Heart left ventricle (tissue), 13 donors: Measurements from ENCODE around the gene SRSF10.

Experiments
- POLR2A ChIP-seq, 2 donors: fragments of 450-650 bp; IDR thresholded peaks; one replicate each; pipeline ENCODE4 v1.6.1; 2017; ENCODE audit warnings: antibody characterized with exemption in 2 of 2, mild to moderate bottlenecking in 2 of 2, moderate library complexity in 2 of 2
- TF ChIP-seq, protein P1 (sequence below), 12 donors: fragments of 200-600 bp; sonication (generic) in 4 of 12; IDR thresholded peaks; one replicate each; pipeline versions ENCODE4 v1.5.0 to v1.8.0; 2018 to 2022; ENCODE audit warnings: antibody characterized with exemption in 12 of 12, mild to moderate bottlenecking in 5 of 12
- donor health status: ischemic (EF 13 %, LVEDD 7.1; RV severe dilation, severe dysfunction).
- donor health status: DM: no; HTN: yes; CAD: no.
- donor health status: DM: no; HTN: no; CAD: no.
- donor health status: ischemic (EF 25% LVEDD 6.9; RV normal size, moderate dysfunction).
- donor health status: ischemic (EF 25% LVEDD 5.7; RV mildly dilated, moderate dysfunction).
- donor health status: ischemic (EF 35%, LVEDD 5.7; RV mildly dilated, moderate dysfunction).
- donor health status: nonischemic (EF 11% LVEDD 7.7; RV severe dilation, severe dysfunction).
- donor health status: DM: yes; HTN: yes; CAD: no.
- donor health status: PGD.
- donor health status: ischemic (EF 29% LVEDD 5.4; RV normal size, mild dysfunction).
- donor health status: nonischemic (EF 23%, LVEDD 6.1; RV moderate dilation, normal function).

DNA sequence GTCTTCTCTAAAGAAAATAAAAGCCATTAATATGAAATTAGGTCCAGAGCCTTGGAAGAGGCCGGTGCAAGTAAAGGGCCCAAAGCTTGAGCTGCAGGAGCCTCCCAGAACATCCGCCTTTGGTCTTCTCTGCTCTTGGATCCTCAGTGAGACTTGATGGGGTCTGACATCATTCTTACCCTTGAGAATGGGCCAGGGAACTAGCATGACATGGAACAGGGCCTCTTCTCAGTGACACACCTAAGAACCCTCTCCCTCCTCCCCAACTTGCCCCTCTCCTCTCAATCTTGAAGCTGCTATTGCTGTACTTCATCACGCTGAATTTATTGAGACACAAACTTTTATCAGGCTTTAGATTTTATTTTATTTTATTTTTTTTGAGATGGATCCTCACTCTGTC lies 40.3 kb upstream of the SRSF10 start:
- TF ChIP-seq, protein P1, sequence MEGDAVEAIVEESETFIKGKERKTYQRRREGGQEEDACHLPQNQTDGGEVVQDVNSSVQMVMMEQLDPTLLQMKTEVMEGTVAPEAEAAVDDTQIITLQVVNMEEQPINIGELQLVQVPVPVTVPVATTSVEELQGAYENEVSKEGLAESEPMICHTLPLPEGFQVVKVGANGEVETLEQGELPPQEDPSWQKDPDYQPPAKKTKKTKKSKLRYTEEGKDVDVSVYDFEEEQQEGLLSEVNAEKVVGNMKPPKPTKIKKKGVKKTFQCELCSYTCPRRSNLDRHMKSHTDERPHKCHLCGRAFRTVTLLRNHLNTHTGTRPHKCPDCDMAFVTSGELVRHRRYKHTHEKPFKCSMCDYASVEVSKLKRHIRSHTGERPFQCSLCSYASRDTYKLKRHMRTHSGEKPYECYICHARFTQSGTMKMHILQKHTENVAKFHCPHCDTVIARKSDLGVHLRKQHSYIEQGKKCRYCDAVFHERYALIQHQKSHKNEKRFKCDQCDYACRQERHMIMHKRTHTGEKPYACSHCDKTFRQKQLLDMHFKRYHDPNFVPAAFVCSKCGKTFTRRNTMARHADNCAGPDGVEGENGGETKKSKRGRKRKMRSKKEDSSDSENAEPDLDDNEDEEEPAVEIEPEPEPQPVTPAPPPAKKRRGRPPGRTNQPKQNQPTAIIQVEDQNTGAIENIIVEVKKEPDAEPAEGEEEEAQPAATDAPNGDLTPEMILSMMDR (IDR thresholded peaks at IDR 0.05), result no peak
- TF ChIP-seq POLR2A (IDR thresholded peaks at IDR 0.05), result no peak
